Measurements from ENCODE around the gene OR8D1.
"Not testable (repeated sequence)": the region's sequence is repeated elsewhere in the genome, so short reads cannot be mapped to it uniquely, and the experiment has no call there.

OR8D1 gene

GRCh38 chr11:124278261-124278660, 35.5 kb downstream of the OR8D1 start:
- DNase-seq, result no peak

- DNase-seq, result no peak
These were observed 35.9 kb downstream of the OR8D1 start for GRCh38 chr11:124277804-124278203.

- DNase-seq, result no peak
These were observed 36.5 kb downstream of the OR8D1 start for GRCh38 chr11:124277207-124277606.

GRCh38 chr11:124276081-124276480, 37.7 kb downstream of the OR8D1 start:
- no peak for DNase-seq

- DNase-seq, result no peak
These were observed 39.7 kb downstream of the OR8D1 start for GRCh38 chr11:124274000-124274399.

- not testable (repeated sequence) for DNase-seq
These were observed 42.9 kb downstream of the OR8D1 start for GRCh38 chr11:124270886-124271285.

GRCh38 chr11:124265041-124265440, 48.7 kb downstream of the OR8D1 start:
- DNase-seq, result not testable (repeated sequence)

- DNase-seq, result no peak
These were observed 57.7 kb downstream of the OR8D1 start, which contains the start of gene OR8G5 for GRCh38 chr11:124256076-124256475. Gene OR8G5, plus strand, starts transcription at chr11:124256376. Its CDS starts 8,556 bp downstream, at chr11:124264932.
